ENCODE measurements around the gene ZNF783. TPM values are rescaled to one million over a fixed set of nuclear protein-coding genes. Genes with fewer than 3 reads are reported as not detected.

ZNF783 gene
- total and polyA plus RNA-seq, 2 of the 8 experiments (the other 6 are each of a cell fraction or from before 2014, with no cell fraction given), result 7.3 to 8.2 TPM

GRCh38 chr7:149280661-149281507, 18.9 kb downstream of the ZNF783 start (continued):
- TF ChIP-seq CHD7 (IDR thresholded peaks at IDR 0.05; ENCODE audit: insufficient replicate concordance, low read length), result no peak
- no peak for TF ChIP-seq MAFK (IDR thresholded peaks at IDR 0.05; ENCODE audit: low read depth, low read length)
- no peak for TF ChIP-seq KDM1A (IDR thresholded peaks at IDR 0.05; ENCODE audit: borderline replicate concordance, low read length)
- no peak for TF ChIP-seq ATF3 (IDR thresholded peaks at IDR 0.05; ENCODE audit: insufficient read depth, low read depth, low read length)
- TF ChIP-seq SIN3A (conservative IDR thresholded peaks at IDR 0.05 in 1 of 2, IDR thresholded peaks at IDR 0.05 in 1 of 2; ENCODE audit: low read depth in 1 of 2, low read length in 2 of 2), result no peak
- no peak for TF ChIP-seq BCL11A (IDR thresholded peaks at IDR 0.05; ENCODE audit: low read depth in 2 of 2, low read length in 2 of 2)
- no peak for TF ChIP-seq TEAD4 (IDR thresholded peaks at IDR 0.05; ENCODE audit: low read depth, low read length)

Measured in H1 (cell line).